GM23248 (cell line): ENCODE data around the gene CD63.

Experiments
- EZH2 ChIP-seq: fragments of 200-600 bp; sonication (generic); IDR thresholded peaks from 2 replicates; pipeline ENCODE4 v1.6.1; 2018; ENCODE audit warnings: antibody characterized with exemption, mild to moderate bottlenecking; ENCODE audit not compliant: insufficient read depth, poor library complexity, severe bottlenecking
- EZH2phosphoT487 ChIP-seq: fragments of 200-600 bp; sonication (generic); IDR thresholded peaks from 2 replicates; pipeline ENCODE4 v1.6.1; 2018; ENCODE audit warnings: antibody characterized with exemption, moderate library complexity, mild to moderate bottlenecking, low read depth; ENCODE audit not compliant: insufficient read depth

DNA sequence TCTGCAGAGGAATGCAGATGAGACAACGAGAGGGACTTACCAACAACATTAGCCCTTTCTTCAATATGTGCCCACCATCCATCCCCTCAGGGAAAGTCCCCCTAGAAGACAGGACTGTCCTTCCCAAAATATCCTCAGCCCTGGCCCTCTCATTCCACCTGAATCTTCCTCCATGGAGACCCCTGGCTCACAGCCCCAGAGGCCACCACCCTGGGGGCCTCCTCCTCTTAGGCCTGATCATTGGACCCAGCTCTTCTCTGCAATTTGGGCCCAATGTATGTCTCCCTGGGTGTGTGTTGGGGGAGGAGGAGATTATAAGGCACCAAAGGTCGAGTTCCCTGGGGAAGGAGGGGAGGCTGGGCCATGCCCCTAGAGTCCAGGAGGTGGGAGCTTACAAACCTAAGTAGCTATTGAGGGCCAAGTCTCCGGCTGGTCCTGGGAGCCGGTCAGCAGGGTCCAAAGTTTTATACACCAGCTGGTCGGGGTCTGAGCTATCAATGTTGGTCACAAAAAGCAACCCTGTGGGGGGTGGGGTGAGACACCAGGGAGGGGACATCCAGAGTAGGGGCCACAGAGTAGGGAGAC, 29.2 kb downstream of the CD63 start:
- TF ChIP-seq EZH2phosphoT487 (no peak), EZH2 (no peak)
